A549 treated with RU486 at 1 μM for 4 hours (cell line): Measurements from ENCODE around the gene CLN6. TPM values are rescaled to one million over a fixed set of nuclear protein-coding genes. Genes with fewer than 3 reads are reported as not detected.

Experiments
- total RNA-seq: library from RNA; stranded (reverse); fragments of 200-300 nt; extraction: Qiagen RNA extraction; gene quantifications from 5 replicates; pipeline ENCODE4 v1.2.3, GENCODE V29; 2022; ENCODE audit warnings: low read depth

Gene CLN6
- total RNA-seq = 60.4 to 85.0 TPM (median 79.6 TPM) in 5 replicates

GRCh38 chr15:68229386-68230156 is at the start of gene CLN6:
Gene CLN6, minus strand, starts transcription at chr15:68229728. Its CDS starts 144 bp downstream, at chr15:68229584.

GRCh38 chr15:68277603-68278344 is 48.2 kb upstream of the CLN6 start, which contains the start of gene FEM1B:
Gene FEM1B, plus strand, starts transcription at chr15:68277745. Its CDS starts 673 bp downstream, at chr15:68278418.

GRCh38 chr15:68204776-68205557 is 24.6 kb downstream of the CLN6 start, which contains the start of gene CALML4:
Gene CALML4, minus strand, starts transcription at chr15:68205332. Its CDS starts 85 bp downstream, at chr15:68205247.

Other genes with a start within 250 kb of the CLN6 start
- gene PIAS1, start 175.4 kb downstream of the CLN6 start, total RNA-seq = 14.2 to 21.6 TPM (median 17.0 TPM) in 5 replicates
- 7.2 to 11.3 TPM (median 9.5 TPM) in 5 replicates for gene CALML4, start 24.4 kb downstream of the CLN6 start, total RNA-seq
- 17.8 to 26.1 TPM (median 23.3 TPM) in 5 replicates for gene FEM1B, start 48.0 kb upstream of the CLN6 start, total RNA-seq
- 2.2 to 8.2 TPM (median 5.4 TPM) in 5 replicates for gene ITGA11, start 202.4 kb upstream of the CLN6 start, total RNA-seq